HTERT RPE-1 (cell line): Measurements from ENCODE around the gene CDKL4.

Experiments
- in situ Hi-C: fragments of 300-500 bp; cut with MboI; formaldehyde crosslinking; loops from 4 replicates; pipeline ENCODE4 v1.14.3; 2020; ENCODE audit warnings: low sequenced_read_pairs

CDKL4 gene

GRCh38 chr2:39243469-39244123, at the start of gene CDKL4:
TSS of gene CDKL4 (minus strand) at chr2:39243970.
- in situ Hi-C loops: loop anchor here (25.0 kb wide), 1 partner anchor 181 kb away; no protein-coding TSS in a partner anchor

GRCh38 chr2:39290433-39290832, 46.7 kb upstream of the CDKL4 start:
- in situ Hi-C loops: no loop called here

DNA sequence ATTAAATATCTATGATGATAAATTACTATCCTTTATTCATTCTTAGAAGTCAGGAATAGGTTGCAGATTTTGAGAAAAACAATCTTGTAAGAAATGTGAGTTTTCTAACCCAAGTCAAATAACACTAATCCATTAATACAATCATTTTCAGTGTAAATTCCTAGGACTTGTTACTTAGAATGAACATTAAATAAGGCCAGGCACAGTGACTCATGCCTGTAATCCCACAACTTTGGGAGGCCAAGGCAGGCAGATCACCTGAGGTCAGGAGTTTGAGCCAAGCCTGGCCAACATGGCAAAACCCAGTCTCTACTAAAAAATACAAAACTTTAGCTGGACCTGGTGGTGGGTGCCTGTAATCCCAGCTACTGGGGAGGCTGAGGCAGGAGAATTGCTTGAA, 45.8 kb upstream of the CDKL4 start:
- in situ Hi-C loops: no loop called here

GRCh38 chr2:39283561-39283960, 39.8 kb upstream of the CDKL4 start:
- in situ Hi-C loops: no loop called here

- in situ Hi-C loops: no loop called here
These were observed 37.6 kb upstream of the CDKL4 start for GRCh38 chr2:39281391-39281790.

DNA sequence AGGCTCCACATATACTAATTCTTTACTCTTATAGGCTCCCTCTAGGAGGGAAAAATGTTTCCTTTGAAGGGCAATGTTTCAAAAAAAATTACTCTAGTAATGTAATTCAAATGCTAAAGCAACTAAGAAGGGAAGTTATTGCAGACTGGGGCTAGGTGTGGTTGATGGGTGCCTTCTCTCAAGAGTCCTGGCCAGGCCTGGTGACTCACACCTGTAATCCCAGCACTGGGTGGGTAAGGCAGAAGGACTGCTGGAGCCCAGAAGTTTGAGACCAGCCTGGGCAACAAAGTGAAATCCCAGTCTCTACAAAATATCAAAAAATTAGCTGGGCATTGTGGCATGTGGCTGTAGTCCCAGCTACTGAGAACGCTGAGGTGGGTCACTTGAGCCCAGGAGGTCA, 31.2 kb upstream of the CDKL4 start:
- in situ Hi-C loops: no loop called here

GRCh38 chr2:39269941-39270340, 26.2 kb upstream of the CDKL4 start:
- in situ Hi-C loops: no loop called here

DNA sequence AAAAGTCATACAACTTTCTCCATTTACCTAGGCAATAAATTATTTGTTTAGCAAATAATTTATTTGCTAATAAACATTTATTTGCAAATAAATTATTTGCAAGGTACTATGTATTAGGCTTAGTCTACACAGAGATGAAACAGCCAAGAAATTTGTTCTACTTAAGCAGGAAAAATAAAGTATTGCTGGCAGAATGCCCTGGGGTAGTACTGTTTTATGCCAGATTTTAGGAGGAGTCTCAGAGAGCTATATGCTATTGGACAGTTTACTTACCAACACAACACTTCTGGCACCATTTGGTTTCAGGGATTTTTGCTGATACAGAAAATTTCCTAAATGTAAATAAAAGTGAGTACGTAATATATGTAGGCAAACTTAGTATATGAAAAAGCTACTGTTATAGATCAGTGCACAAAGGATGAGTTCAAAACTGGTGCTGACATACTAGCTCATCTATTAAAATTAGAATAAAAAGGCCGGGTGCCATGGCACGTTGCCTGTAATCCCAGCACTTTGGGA, 23.2 kb upstream of the CDKL4 start:
- in situ Hi-C loops: no loop called here

DNA sequence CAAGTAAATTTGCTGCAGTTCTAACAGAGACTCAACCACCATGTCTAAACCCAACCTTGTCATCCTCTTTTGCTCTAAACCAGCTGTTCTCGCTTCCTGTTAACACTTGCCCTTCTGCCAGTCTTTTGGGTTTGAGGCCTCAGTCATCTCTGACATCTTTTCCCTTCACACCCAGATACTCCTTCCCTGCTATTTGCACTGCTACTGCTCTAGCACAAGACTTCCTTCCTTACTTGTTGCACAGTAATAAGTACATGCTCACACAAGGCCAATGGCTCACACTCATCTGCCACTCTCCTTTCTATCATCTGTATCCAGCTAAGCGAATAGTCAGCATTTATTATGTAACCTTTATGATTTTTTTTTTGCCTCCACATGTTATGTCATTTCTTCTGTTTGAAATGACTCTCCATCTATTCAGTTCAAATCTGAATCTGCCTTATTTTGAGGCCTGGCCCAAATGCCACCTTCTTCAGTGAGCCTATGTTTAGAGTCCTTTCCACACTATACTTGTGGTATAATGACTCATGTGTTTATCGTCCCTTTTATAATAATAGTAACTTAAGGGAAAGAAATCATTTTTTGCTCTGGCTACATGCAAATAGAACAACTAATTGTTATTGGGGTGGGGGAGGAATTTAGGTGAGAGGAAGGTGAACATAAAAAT, 22.5 kb upstream of the CDKL4 start:
- in situ Hi-C loops: no loop called here

DNA sequence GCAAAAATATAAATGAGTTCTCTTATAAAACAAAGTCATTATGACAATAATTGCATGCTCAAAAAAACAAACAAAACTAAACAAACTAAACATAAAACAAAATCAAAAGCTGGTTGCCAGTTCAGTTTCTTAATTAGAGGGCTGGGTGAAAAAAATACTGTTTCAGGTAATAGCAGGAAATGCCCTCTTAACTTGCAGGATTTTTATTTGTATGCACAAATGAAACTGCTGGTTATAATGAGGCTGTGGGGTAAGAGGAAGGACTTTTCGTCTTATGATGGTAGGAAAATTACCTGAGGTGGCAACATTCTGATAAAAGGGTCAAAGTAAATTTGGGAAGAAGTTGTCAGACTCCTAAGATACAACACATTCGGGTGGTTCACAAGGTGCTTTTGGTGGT, 21.5 kb upstream of the CDKL4 start:
- in situ Hi-C loops: no loop called here

DNA sequence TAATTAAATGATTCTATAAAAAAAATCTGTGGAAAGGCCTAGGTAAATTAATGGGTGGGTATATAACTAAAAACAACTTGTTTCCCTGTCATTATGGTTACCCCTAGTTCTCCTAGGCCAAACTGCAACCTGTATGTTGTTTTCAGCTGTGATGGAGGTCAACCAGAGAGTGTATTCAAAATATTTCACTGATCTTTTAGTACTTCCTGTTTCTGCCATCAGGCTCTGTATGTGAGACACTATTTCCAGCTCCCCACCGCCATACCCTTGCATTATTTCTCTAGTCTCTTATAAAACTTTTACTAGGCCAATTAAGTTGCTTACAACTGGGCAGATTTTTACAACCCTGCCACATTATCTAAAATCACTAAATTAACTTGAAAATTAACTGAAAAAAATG, 21.0 kb upstream of the CDKL4 start:
- in situ Hi-C loops: no loop called here

- in situ Hi-C loops: no loop called here
These were observed 16.3 kb upstream of the CDKL4 start for GRCh38 chr2:39260087-39260486.

DNA sequence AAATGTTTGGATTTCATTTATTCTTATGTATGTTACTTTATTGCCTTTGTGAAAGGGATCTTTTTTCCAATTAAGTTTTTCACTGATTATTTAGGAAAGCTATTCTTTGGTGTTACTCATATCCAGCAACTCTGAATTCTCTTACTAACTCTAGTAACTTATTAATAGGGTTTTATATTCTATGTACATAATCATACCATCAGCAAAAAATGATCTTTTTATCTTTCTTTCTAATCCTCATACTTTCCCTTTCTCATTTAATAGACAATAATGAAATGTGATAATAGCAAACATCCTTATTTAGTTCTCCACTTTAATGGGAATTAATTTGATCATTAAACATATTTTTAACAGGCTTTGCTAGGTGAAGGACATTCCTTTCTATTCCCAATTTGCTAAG, 12.3 kb upstream of the CDKL4 start:
- in situ Hi-C loops: no loop called here

GRCh38 chr2:39252888-39253518, 9.2 kb upstream of the CDKL4 start:
- in situ Hi-C loops: no loop called here

GRCh38 chr2:39247512-39248043, 3.8 kb upstream of the CDKL4 start:
- in situ Hi-C loops: loop anchor here (25.0 kb wide), 1 partner anchor 185 kb away; no protein-coding TSS in a partner anchor

- in situ Hi-C loops: loop anchor here (25.0 kb wide), 1 partner anchor 184 kb away; no protein-coding TSS in a partner anchor
These were observed 2.7 kb upstream of the CDKL4 start for GRCh38 chr2:39246382-39246980.

GRCh38 chr2:39244963-39245625, 1.3 kb upstream of the CDKL4 start:
- in situ Hi-C loops: loop anchor here (25.0 kb wide), 1 partner anchor 183 kb away; no protein-coding TSS in a partner anchor

DNA sequence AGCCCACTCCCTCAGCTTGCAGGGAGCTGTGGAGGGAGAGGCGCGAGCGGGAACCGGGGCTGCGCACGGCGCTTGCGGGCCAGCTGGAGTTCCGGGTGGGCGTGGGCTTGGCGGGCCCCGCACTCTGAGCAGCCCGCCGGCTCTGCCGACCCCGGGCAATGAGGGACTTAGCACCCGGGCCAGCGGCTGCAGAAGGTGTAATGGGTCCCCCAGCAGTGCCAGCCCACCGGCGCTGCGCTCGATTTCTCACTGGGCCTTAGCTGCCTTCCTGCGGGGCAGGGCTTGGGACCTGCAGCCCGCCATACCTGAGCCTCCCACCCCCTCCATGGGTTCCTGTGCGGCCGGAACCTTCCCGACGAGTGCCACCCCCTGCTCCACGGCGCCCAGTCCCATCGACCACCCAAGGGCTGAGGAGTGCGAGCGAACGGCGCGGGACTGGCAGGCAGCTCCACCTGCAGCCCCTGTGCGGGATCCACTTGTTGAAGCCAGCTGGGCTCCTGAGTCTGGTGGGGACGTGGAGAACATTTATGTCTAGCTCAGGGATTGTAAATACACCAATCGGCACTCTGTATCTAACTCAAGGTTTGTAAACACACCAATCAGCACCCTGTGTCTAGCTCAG, 582 bp upstream of the CDKL4 start:
- in situ Hi-C loops: loop anchor here (25.0 kb wide), 1 partner anchor 182 kb away; no protein-coding TSS in a partner anchor

DNA sequence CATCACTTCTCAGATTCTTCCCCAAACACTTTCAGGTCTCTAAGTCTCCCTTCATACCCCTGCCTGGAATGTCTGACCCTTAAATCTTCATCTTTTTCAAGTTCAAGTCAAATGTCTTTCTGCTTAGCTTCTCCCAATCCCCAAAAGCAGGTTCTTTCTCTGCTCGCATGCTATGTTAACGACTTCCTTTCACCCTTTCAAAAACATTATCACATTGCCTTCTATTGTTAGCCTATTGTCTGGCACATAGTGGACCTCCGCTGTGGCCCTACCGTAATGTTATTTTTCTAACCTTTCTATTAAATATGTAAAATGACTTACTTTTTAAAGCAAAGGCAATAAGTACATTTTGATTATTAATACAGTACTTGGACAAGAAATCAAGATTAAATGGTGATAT, 2.2 kb downstream of the CDKL4 start:
- in situ Hi-C loops: loop anchor here (25.0 kb wide), 1 partner anchor 179 kb away; no protein-coding TSS in a partner anchor

GRCh38 chr2:39240758-39241157, 3.0 kb downstream of the CDKL4 start:
- in situ Hi-C loops: loop anchor here (25.0 kb wide), 1 partner anchor 178 kb away; no protein-coding TSS in a partner anchor
